M059J (cell line): ENCODE data around the gene SMIM5. TPM values are rescaled to one million over a fixed set of nuclear protein-coding genes. Genes with fewer than 3 reads are reported as not detected.
A peak's percentile ranks its signal among the peaks of the same experiment; 100 is the strongest.

ENCODE experiments used
- DNase-seq: peaks from one replicate; pipeline ENCODE4 v3.0.0-alpha.2; 2012; ENCODE audit warnings: low read depth
- total RNA-seq: library from RNA; depleted of rRNA; stranded (reverse); fragments of >200 nt; shearing (Covaris generic); gene quantifications from 2 replicates; pipeline ENCODE4 v1.2.3, GENCODE V29; 2014; rRNA removed

Gene SMIM5
- total RNA-seq, 1 experiment from 2014 or later, result not detected

DNA sequence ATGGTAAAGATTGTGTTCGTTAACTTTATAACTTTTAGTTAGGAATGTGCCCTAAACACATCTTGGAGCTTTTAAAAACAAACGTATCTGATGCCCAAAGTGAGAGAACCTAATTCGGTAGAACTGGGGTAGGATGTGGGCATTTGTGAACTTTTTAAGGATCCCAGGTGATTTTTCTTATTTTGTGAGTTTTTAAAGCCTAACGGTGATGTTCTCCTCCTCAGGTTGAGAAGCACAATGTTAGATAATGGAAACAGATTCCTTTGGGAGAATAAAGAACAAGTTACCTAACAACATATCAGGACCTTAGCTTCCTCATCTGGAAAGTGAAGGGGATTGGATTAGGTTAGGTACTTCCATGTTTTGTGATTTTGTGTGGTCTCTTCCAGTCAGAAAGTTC lies 34.6 kb downstream of the SMIM5 start:
- no peak for DNase-seq

GRCh38 chr17:75668489-75668888 lies 35.3 kb downstream of the SMIM5 start:
- no peak for DNase-seq

DNA sequence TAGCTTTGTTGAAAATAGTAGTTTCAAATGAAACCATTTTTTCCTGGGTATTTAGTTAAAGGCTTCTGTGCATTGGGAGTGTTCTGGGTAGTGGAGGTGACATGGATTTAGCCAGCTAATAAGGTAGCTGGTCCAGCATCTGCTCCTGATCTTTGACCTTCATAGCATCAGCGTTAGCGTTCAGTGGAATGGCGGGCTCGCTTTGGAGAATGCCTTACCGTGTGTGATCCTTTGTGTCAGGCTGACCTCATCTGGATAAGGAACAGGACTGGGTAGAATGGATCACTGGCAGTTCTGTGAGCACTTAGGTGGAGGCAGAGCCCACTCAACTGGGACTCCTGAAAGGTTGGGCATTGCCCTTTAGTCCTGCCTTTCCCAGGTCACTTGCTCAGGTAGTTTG lies 37.6 kb downstream of the SMIM5 start:
- DNase-seq, result no peak

DNA sequence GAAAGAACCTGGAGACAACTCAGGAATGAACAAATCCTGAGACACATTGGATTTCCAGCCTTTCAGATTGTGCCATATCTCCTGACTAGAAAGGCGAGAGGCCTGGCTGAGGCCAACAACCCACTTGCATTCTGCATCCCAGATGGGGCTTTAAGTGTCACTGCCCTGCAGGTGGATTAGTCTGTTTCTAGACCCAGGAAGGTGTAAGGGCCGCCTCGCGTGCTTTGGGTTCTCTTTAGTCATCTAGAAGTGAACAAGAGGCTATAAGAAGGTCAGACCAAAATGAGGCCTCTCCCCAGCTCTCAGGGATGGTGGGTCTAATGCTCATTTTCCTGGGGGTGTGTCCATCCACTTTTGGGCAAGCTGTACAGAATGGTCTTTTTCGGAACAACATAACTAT lies 38.8 kb downstream of the SMIM5 start:
- no peak for DNase-seq

GRCh38 chr17:75673487-75673886 lies 40.3 kb downstream of the SMIM5 start:
- no peak for DNase-seq

GRCh38 chr17:75676461-75676860 lies 43.2 kb downstream of the SMIM5 start:
- DNase-seq, result no peak

GRCh38 chr17:75679706-75680211 lies 46.5 kb downstream of the SMIM5 start:
- peak; percentile 84 for DNase-seq

- DNase-seq, result no peak
Observed at GRCh38 chr17:75680431-75680830, 47.2 kb downstream of the SMIM5 start.

GRCh38 chr17:75681289-75681688 lies 48.1 kb downstream of the SMIM5 start:
- peak; percentile 81 for DNase-seq

GRCh38 chr17:75683583-75683982 lies 50.3 kb downstream of the SMIM5 start:
- peak; percentile 90 for DNase-seq

DNA sequence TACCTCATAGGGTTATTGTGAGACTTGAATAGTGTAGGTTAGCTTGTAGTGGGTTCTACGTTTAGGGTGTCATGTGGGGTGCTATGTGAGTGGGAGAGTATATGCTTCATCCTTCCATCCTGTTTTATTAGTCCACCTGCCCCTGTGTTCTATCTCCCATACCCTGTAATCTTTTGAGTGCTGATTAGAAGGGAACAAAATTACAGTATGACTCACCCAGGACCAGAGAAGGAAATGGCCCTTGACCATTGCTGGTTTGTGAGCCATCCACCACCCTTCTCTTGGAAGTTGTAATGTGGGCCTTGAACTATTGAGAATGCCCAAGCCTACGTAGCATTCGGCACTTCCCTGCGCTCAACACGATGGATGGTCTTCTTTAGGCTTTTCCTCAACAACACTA lies 51.0 kb downstream of the SMIM5 start:
- DNase-seq, result peak; percentile 55

GRCh38 chr17:75684924-75685323 lies 51.7 kb downstream of the SMIM5 start:
- DNase-seq, result no peak

DNA sequence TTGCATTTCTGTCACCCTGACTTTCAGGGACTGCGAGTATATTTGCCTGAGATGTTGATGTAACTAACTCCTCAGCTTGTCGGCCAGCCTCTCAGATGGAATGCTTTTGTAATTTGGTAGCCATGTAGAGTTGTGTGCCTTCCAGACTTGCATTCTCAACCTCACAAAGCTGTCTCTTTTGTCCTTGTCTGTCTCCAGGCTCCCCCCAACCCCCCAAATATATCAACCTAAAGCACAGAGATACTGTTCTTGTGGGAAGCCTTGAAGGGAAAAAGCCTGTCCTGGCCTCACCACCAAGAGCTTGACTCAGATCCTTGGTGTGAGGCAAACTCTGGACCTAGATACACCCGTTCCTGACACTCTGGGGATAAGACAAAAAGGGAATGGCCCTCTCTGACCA lies 52.3 kb downstream of the SMIM5 start:
- DNase-seq, result no peak

DNA sequence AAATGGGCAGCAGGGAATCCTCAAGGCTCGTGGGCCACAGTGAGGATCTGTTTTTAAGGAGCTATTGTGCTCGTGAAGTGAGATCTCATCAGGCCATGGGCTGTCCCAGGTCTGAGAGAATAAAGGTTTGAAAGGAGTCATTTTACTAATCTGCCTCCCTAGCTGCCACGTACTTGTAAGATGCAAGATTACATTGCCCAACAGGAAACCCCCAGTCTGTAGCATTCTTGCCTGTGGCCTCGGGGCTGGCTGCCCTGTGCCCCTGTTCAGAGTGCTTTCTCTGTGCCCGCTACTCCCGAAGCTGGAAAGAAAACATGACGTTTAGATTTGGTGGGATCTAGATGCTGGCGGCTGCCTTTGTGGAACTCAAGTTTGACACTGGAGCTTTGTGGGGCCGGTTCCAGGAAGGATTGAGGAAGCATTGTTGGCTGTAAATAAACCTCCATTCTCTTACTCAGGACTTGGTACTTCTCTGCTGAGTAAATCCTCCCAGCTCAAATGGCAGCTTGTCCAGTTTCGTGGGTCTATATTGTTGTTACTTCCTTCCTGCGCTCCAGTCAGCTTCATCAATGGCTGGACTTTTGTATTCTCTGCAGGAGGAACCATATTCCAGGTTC lies 55.1 kb downstream of the SMIM5 start:
- DNase-seq, result peak; percentile 75

- DNase-seq, result peak; percentile 67
Observed at GRCh38 chr17:75689441-75689873, 56.2 kb downstream of the SMIM5 start.

Other genes with a start within 250 kb of the SMIM5 start
- 77.5 and 109 TPM in 2 replicates for gene GRB2, start 227.8 kb upstream of the SMIM5 start, total RNA-seq
- gene TMEM94, start 176.8 kb upstream of the SMIM5 start, total RNA-seq, result 29.1 and 48.8 TPM in 2 replicates
- 4.8 and 8.9 TPM in 2 replicates for gene CASKIN2, start 117.9 kb upstream of the SMIM5 start, total RNA-seq
- gene TSEN54, start 116.9 kb upstream of the SMIM5 start, total RNA-seq, result 14.9 and 22.7 TPM in 2 replicates
- 4.1 and 4.5 TPM in 2 replicates for gene LLGL2, start 107.7 kb upstream of the SMIM5 start, total RNA-seq
- 0.20 and 1.5 TPM in 2 replicates for gene MYO15B, start 45.6 kb upstream of the SMIM5 start, total RNA-seq
- gene RECQL5, start 33.7 kb downstream of the SMIM5 start, total RNA-seq, result 8.9 and 13.1 TPM in 2 replicates
- 54.7 and 79.3 TPM in 2 replicates for gene SAP30BP, start 33.9 kb downstream of the SMIM5 start, total RNA-seq
- 4.8 and 8.0 TPM in 2 replicates for gene ITGB4, start 88.0 kb downstream of the SMIM5 start, total RNA-seq
- 20.4 and 31.6 TPM in 2 replicates for gene GALK1, start 131.8 kb downstream of the SMIM5 start, total RNA-seq
- 23.2 and 26.7 TPM in 2 replicates for gene UNK, start 151.4 kb downstream of the SMIM5 start, total RNA-seq
- gene UNC13D, start 211.0 kb downstream of the SMIM5 start, total RNA-seq, result 0.07 TPM in 1 of 2 replicates, not detected in the other
- 32.5 and 35.8 TPM in 2 replicates for gene WBP2, start 221.9 kb downstream of the SMIM5 start, total RNA-seq
- gene TRIM47, start 245.1 kb downstream of the SMIM5 start, total RNA-seq, result 3.8 and 6.6 TPM in 2 replicates